PC-3 (cell line): ENCODE measurements around the gene CAPN5. TPM values are rescaled to one million over a fixed set of nuclear protein-coding genes. Genes with fewer than 3 reads are reported as not detected.

Source experiments
- ATAC-seq: fragments of 200-7000 bp; cut with Tn5 transposase; 2 replicates; pipeline ENCODE4 v1.9.1; 2020; ENCODE audit warnings: mild to moderate bottlenecking, moderate library complexity
- BruUV-seq: library from RNA; stranded (reverse); fragments of 400-500 nt; replicated peaks from 2 replicates; lab custom pipeline; 2021; lab: Mats Ljungman, UMichigan
- CTCF ChIA-PET: fragments of 300-600 bp; sonication (Branson Sonifier 250); formaldehyde crosslinking; loops from one replicate; lab custom pipeline; 2022; ENCODE audit warnings: antibody characterized with exemption; lab: Charles Lee
- POLR2A ChIA-PET: fragments of 300-600 bp; sonication (Branson Sonifier 250); formaldehyde crosslinking; loops from one replicate; lab custom pipeline; 2022; ENCODE audit warnings: antibody characterized with exemption; ENCODE audit not compliant: unreplicated experiment; lab: Charles Lee
- DNase-seq: peaks from one replicate; pipeline ENCODE4 v3.0.0-alpha.2; 2015
- H2AFZ ChIP-seq: fragments of 300-600 bp; sonication (generic); 2 replicates; pipeline ENCODE4 v1.6.0; 2016; ENCODE audit warnings: antibody characterized with exemption, low read length
- H3F3A ChIP-seq: fragments of 300-600 bp; sonication (generic); one replicate; pipeline ENCODE4 v1.6.0; 2017; ENCODE audit warnings: antibody characterized with exemption, low read length, control low read depth, mild to moderate bottlenecking; ENCODE audit not compliant: unreplicated experiment
- H3K27ac ChIP-seq: fragments of 300-600 bp; sonication (generic); 2 replicates; pipeline ENCODE4 v1.5.1; 2016; ENCODE audit warnings: mild to moderate bottlenecking, low read length
- H3K27me3 ChIP-seq: fragments of 300-600 bp; sonication (generic); 2 replicates; pipeline ENCODE4 v1.6.1; 2016; ENCODE audit warnings: low read length, mixed read lengths
- H3K36me3 ChIP-seq: fragments of 300-600 bp; sonication (generic); 2 replicates; pipeline ENCODE4 v1.6.1; 2016; ENCODE audit warnings: low read depth, mixed run types, low read length, mixed read lengths
- H3K4me1 ChIP-seq: fragments of 300-600 bp; sonication (generic); 2 replicates; pipeline ENCODE4 v1.5.1; 2016; ENCODE audit warnings: low read length; ENCODE audit not compliant: insufficient read depth
- H3K4me2 ChIP-seq: fragments of 300-600 bp; sonication (generic); 2 replicates; pipeline ENCODE4 v1.6.0; 2016; ENCODE audit warnings: low read length
- H3K4me3 ChIP-seq: fragments of 300-600 bp; sonication (generic); 2 replicates; pipeline ENCODE4 v1.5.1; 2016; ENCODE audit warnings: mild to moderate bottlenecking, low read length, mixed read lengths
- H3K79me2 ChIP-seq: fragments of 300-600 bp; sonication (generic); 2 replicates; pipeline ENCODE4 v1.6.1; 2017; ENCODE audit warnings: low read length, mixed read lengths
- H3K9ac ChIP-seq: fragments of 300-600 bp; sonication (generic); 2 replicates; pipeline ENCODE4 v1.6.0; 2016; ENCODE audit warnings: mild to moderate bottlenecking, low read length
- H3K9me2 ChIP-seq: fragments of 300-600 bp; sonication (generic); replicated peaks from 2 replicates; pipeline ENCODE4 v1.6.1; 2016; ENCODE audit warnings: mixed run types, low read length, mixed read lengths
- H3K9me3 ChIP-seq: fragments of 300-600 bp; sonication (generic); 2 replicates; pipeline ENCODE4 v1.6.1; 2016; ENCODE audit warnings: low read length, mixed read lengths
- H4K20me1 ChIP-seq: fragments of 300-600 bp; sonication (generic); 2 replicates; pipeline ENCODE4 v1.6.1; 2016; ENCODE audit warnings: low read length, mixed read lengths
- CTCF ChIP-seq: fragments of 300-600 bp; sonication (generic); conservative IDR thresholded peaks from 2 replicates; pipeline ENCODE4 v1.5.1; 2017; ENCODE audit warnings: antibody characterized with exemption, low read depth, mild to moderate bottlenecking, low read length
- EZH2 ChIP-seq: fragments of 300-600 bp; sonication (generic); IDR thresholded peaks from one replicate; pipeline ENCODE4 v1.6.1; 2017; ENCODE audit warnings: antibody characterized with exemption, mild to moderate bottlenecking, low read length; ENCODE audit not compliant: unreplicated experiment
- EZH2phosphoT487 ChIP-seq: fragments of 300-600 bp; sonication (generic); IDR thresholded peaks from 2 replicates; pipeline ENCODE4 v1.6.1; 2018; ENCODE audit warnings: mild to moderate bottlenecking, antibody characterized with exemption, low read length, borderline replicate concordance
- intact Hi-C: fragments of 100-400 bp; cut with micrococcal nuclease; formaldehyde crosslinking; loops from 2 replicates; pipeline ENCODE4 v1.9.0; 2023
- total RNA-seq: library from RNA; depleted of rRNA; stranded (reverse); fragments of >200 nt; gene quantifications from 2 replicates; pipeline ENCODE4 v1.2.3, GENCODE V29; 2014

CAPN5 gene
- total RNA-seq, 1 experiment from 2014 or later: 6.3 TPM

- Histone ChIP-seq H3K79me2 (no peaks in the 10 kb centered on the region), H4K20me1 (no peaks in the 10 kb centered on the region), H3K27me3 (no peaks in the 10 kb centered on the region), H2AFZ (no peak overlapping the region), H3K4me3 (no peak overlapping the region), H3F3A (no peaks in the 10 kb centered on the region), H3K9ac (no peak overlapping the region), H3K9me3 (no peaks in the 10 kb centered on the region), H3K4me2 (no peak overlapping the region), H3K9me2 (no peaks in the 10 kb centered on the region), H3K36me3 (no peaks in the 10 kb centered on the region), H3K4me1 (peaks cover 13% of the 10 kb centered on the region), H3K27ac (no peak overlapping the region)
- POLR2A ChIA-PET: no interaction called here
- intact Hi-C loops: no loop called here
- TF ChIP-seq CTCF (peak; percentile 56), EZH2phosphoT487 (no peak), EZH2 (no peak)
- ATAC-seq (no peak), DNase-seq (peak; percentile 26)
- CTCF ChIA-PET: interaction anchor here (0.5 to 1.1 kb wide), 6 partner anchors 15 to 125 kb away, joined by 3 to 17 read pairs (median 4); no protein-coding TSS in a partner anchor
- BruUV-seq: no TSS peak
These were observed 3.8 kb upstream of the CAPN5 start for GRCh38 chr11:77062924-77063323.

DNA sequence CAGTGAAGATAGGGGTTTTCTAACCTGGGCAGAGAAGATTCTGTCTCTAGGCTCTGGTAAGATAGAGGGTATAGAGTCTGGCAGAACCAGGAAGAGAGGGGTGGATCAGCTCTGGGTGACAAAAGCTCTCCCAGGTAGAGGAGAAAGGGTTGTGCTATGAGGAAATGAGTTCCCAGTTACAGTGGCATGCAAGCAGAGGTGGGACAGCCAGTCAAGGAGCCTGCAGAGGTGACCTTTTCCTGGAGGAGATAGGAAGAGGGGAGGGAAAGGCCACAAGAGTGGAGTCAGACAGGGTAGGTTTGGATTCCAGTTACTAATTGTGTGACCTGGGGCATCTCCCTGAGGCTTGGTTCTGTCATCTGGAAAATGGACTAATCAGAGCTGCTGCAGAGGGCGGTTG lies 3.4 kb upstream of the CAPN5 start:
- Histone ChIP-seq H3K27me3 (no peaks in the 10 kb centered on the region), H3K9ac (no peak overlapping the region), H3K9me2 (no peaks in the 10 kb centered on the region), H3K4me1 (peaks cover 13% of the 10 kb centered on the region), H3K27ac (no peak overlapping the region), H3K79me2 (no peaks in the 10 kb centered on the region), H3K9me3 (no peaks in the 10 kb centered on the region), H3K36me3 (no peaks in the 10 kb centered on the region), H2AFZ (no peak overlapping the region), H3K4me2 (no peak overlapping the region), H3F3A (no peaks in the 10 kb centered on the region), H3K4me3 (no peak overlapping the region), H4K20me1 (no peaks in the 10 kb centered on the region)
- CTCF ChIA-PET: interaction anchor here (0.6 to 1.1 kb wide), 3 partner anchors 16 to 37 kb away, joined by 4 to 17 read pairs (median 4); no protein-coding TSS in a partner anchor
- BruUV-seq: no TSS peak
- intact Hi-C loops: no loop called here
- TF ChIP-seq EZH2 (no peak), CTCF (no peak), EZH2phosphoT487 (no peak)
- ATAC-seq (no peak), DNase-seq (no peak)
- POLR2A ChIA-PET: no interaction called here

DNA sequence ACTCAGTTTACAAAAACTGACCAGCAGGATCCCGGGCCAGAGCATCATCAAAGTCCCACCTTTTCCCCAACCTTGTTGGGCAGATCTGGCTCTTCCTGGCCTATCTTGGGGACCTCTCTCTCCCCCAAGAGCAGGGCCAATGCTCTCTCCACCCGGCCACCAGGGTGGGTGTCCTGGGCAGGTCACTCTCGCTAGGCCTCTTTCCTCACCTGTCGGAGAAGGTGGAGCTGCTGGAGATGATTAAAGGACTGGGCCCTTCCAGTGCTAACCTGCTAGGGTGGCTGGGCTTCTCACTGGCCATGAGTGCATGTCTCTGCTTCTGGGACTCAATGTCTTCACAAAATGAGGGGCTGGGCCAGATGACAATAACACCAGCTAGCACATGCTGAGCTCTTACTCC lies 2.9 kb upstream of the CAPN5 start:
- no peaks in the 10 kb centered on the region for H3K9me3 ChIP-seq
- no peak for ATAC-seq
- intact Hi-C loops: no loop called here
- ChIA-PET CTCF (no interaction called here), POLR2A (no interaction called here)
- no peaks in the 10 kb centered on the region for H3K9me2 ChIP-seq
- peaks cover 13% of the 10 kb centered on the region for H3K4me1 ChIP-seq
- no TSS peak for BruUV-seq
- TF ChIP-seq CTCF (no peak), EZH2 (no peak), EZH2phosphoT487 (no peak)
- no peaks in the 10 kb centered on the region for H3F3A ChIP-seq
- no peak overlapping the region for H3K9ac ChIP-seq
- no peak for DNase-seq
- H3K36me3 ChIP-seq: no peaks in the 10 kb centered on the region
- H2AFZ ChIP-seq: no peak overlapping the region
- no peaks in the 10 kb centered on the region for H3K79me2 ChIP-seq
- no peak overlapping the region for H3K4me2 ChIP-seq
- H4K20me1 ChIP-seq: no peaks in the 10 kb centered on the region
- H3K27ac ChIP-seq: no peak overlapping the region
- no peak overlapping the region for H3K4me3 ChIP-seq
- H3K27me3 ChIP-seq: no peaks in the 10 kb centered on the region
